GM12878 (cell line): Measurements from ENCODE around the gene CFAP74. TPM values are rescaled to one million over a fixed set of nuclear protein-coding genes. Genes with fewer than 3 reads are reported as not detected.

Source experiments
- ATAC-seq: fragments of 200-7000 bp; cut with Tn5 transposase; 3 replicates; pipeline ENCODE4 v1.9.1; 2020; ENCODE audit warnings: mild to moderate bottlenecking, moderate library complexity
- BruUV-seq: library from RNA; stranded (reverse); fragments of 400-500 nt; replicated peaks from 2 replicates; lab custom pipeline; 2021; lab: Mats Ljungman, UMichigan
- CTCF ChIA-PET: fragments of 300-600 bp; sonication (Branson Sonifier 250); formaldehyde crosslinking; extraction: SDS; loops from one replicate; lab custom pipeline; 2021; ENCODE audit warnings: inconsistent platforms; lab: Yijun Ruan, JAX
- POLR2A ChIA-PET: fragments of 350-600 bp; formaldehyde crosslinking; extraction: SDS; loops from one replicate; lab custom pipeline; 2021; ENCODE audit warnings: inconsistent platforms; lab: Charles Lee
- RAD21 ChIA-PET: fragments of 300-600 bp; sonication (Branson Sonifier 250); formaldehyde crosslinking; loops from one replicate; lab custom pipeline; 2023; ENCODE audit warnings: antibody characterized with exemption; ENCODE audit not compliant: unreplicated experiment; lab: Charles Lee
- SMC1A ChIA-PET: fragments of 300-600 bp; sonication (Branson Sonifier 250); formaldehyde crosslinking; loops from one replicate; lab custom pipeline; 2023; ENCODE audit not compliant: unreplicated experiment, uncharacterized antibody; lab: Charles Lee
- DNase-seq: peaks from one replicate; pipeline ENCODE4 v3.0.0-alpha.2; 2011; ENCODE audit warnings: low read depth, low spot score
- FAIRE-seq: peaks from 3 replicates; lab custom pipeline; 2011; peaks lifted over from hg19 to GRCh38; lab: Jason Lieb, UNC
- H2AFZ ChIP-seq: 2 replicates; pipeline ENCODE4 v1.6.0; 2011; ENCODE audit warnings: low read depth, low read length, control low read depth; ENCODE audit not compliant: control insufficient read depth
- H3K27ac ChIP-seq: 2 replicates; pipeline ENCODE4 v1.5.1; 2011; ENCODE audit warnings: control low read depth; ENCODE audit not compliant: control insufficient read depth, insufficient read depth
- H3K27me3 ChIP-seq, 2 experiments: replicated peaks in 1 of 2; 2 replicates each; pipeline versions ENCODE4 v1.6.0 to v1.6.1; 2011; ENCODE audit warnings: low read length in 1 of 2; ENCODE audit not compliant: control insufficient read depth in 2 of 2, insufficient read depth in 2 of 2
- H3K36me3 ChIP-seq, 2 experiments: 2 replicates each; pipeline ENCODE4 v1.5.1; 2011; ENCODE audit warnings: low read length in 1 of 2; ENCODE audit not compliant: control insufficient read depth in 2 of 2, insufficient read depth in 2 of 2
- H3K4me1 ChIP-seq: 2 replicates; pipeline ENCODE4 v1.6.1; 2011; ENCODE audit warnings: mild to moderate bottlenecking, low read length, moderate library complexity, mixed read lengths; ENCODE audit not compliant: control insufficient read depth, insufficient read depth
- H3K4me2 ChIP-seq: 2 replicates; pipeline ENCODE4 v1.6.0; 2011; ENCODE audit warnings: control low read depth; ENCODE audit not compliant: control insufficient read depth, insufficient read depth
- H3K4me3 ChIP-seq: fragments of 200-600 bp; sonication (generic); 2 replicates; pipeline ENCODE4 v1.5.1; 2016
- H3K79me2 ChIP-seq: 2 replicates; pipeline ENCODE4 v1.6.0; 2011; ENCODE audit warnings: low read length; ENCODE audit not compliant: control insufficient read depth, insufficient read depth
- H3K9ac ChIP-seq: 2 replicates; pipeline ENCODE4 v1.8.0; 2011; ENCODE audit warnings: low read length, control low read depth, mixed read lengths; ENCODE audit not compliant: control insufficient read depth, insufficient read depth
- H3K9me3 ChIP-seq: replicated peaks from 3 replicates; pipeline ENCODE4 v1.5.1; 2011; ENCODE audit warnings: mild to moderate bottlenecking, low read length; ENCODE audit not compliant: control insufficient read depth, insufficient read depth
- H4K20me1 ChIP-seq: 2 replicates; pipeline ENCODE4 v1.6.0; 2011; ENCODE audit not compliant: control insufficient read depth, insufficient read depth
- BCL11A ChIP-seq: IDR thresholded peaks from 2 replicates; pipeline ENCODE4 v1.6.1; 2011; ENCODE audit warnings: low read depth, low read length
- CHD2 ChIP-seq: IDR thresholded peaks from 2 replicates; pipeline ENCODE4 v1.6.1; 2011; ENCODE audit warnings: low read depth, low read length, improper control_type of control experiment, borderline replicate concordance
- CHD4 ChIP-seq: fragments of 200-600 bp; sonication (generic); IDR thresholded peaks from 2 replicates; pipeline ENCODE4 v1.6.1; 2016; ENCODE audit warnings: mild to moderate bottlenecking
- FOXK2 ChIP-seq: fragments of 450-650 bp; IDR thresholded peaks from 2 replicates; pipeline ENCODE4 v1.6.1; 2017; ENCODE audit warnings: mild to moderate bottlenecking, moderate library complexity
- LARP7 ChIP-seq: fragments of 450-650 bp; IDR thresholded peaks from 2 replicates; pipeline ENCODE4 v1.6.1; 2017; ENCODE audit warnings: mild to moderate bottlenecking
- NRF1 ChIP-seq: conservative IDR thresholded peaks from 2 replicates; pipeline ENCODE4 v1.6.1; 2011; ENCODE audit warnings: mild to moderate bottlenecking, low read depth, low read length, improper control_type of control experiment
- PML ChIP-seq: IDR thresholded peaks from 2 replicates; pipeline ENCODE4 v1.6.1; 2012; ENCODE audit warnings: low read length, inconsistent platforms
- POLR2AphosphoS5 ChIP-seq: IDR thresholded peaks from 2 replicates; pipeline ENCODE4 v1.6.1; 2011; ENCODE audit warnings: mild to moderate bottlenecking, low read length, inconsistent platforms
- RFX5 ChIP-seq: IDR thresholded peaks from 2 replicates; pipeline ENCODE4 v1.6.1; 2011; ENCODE audit warnings: low read depth, low read length, improper control_type of control experiment
- SREBF1 ChIP-seq: IDR thresholded peaks from 2 replicates; pipeline ENCODE4 v1.6.1; 2012; ENCODE audit warnings: mild to moderate bottlenecking, low read length
- ZNF207 ChIP-seq: fragments of 450-650 bp; IDR thresholded peaks from 2 replicates; pipeline ENCODE4 v1.6.1; 2014; ENCODE audit warnings: antibody characterized with exemption, mild to moderate bottlenecking, borderline replicate concordance
- ZSCAN29 ChIP-seq: fragments of 450-650 bp; IDR thresholded peaks from 2 replicates; pipeline ENCODE4 v1.6.1; 2017; ENCODE audit warnings: mild to moderate bottlenecking, moderate library complexity
- WGBS: methylation state at CpG from one replicate; pipeline ENCODE4 v1.1.6; 2016; ENCODE audit warnings: low lambda C conversion rate; ENCODE audit not compliant: insufficient replicate concordance, insufficient coverage; ENCODE audit errors: missing lambda C conversion rate; 5-methylcytosine and 5-hydroxymethylcytosine counted together
- in situ Hi-C: fragments of 300-500 bp; cut with MboI; formaldehyde crosslinking; loops from 9 replicates; pipeline ENCODE4 v1.14.3; 2018; ENCODE audit warnings: mixed read lengths
- intact Hi-C: fragments of 100-400 bp; cut with micrococcal nuclease; formaldehyde crosslinking; loops from one replicate; pipeline ENCODE4 v1.14.2; 2022; ENCODE audit not compliant: unreplicated experiment
- polyA plus RNA-seq, 11 experiments: library from polyadenylated mRNA; depleted of rRNA in 4 of 11; unstranded in 6 of 11; stranded (reverse) in 5 of 11; fragments of >200 nt; fragmentation: Nextera tagmentation in 4 of 11; fragmentation: Illumina TruSeq in 1 of 11; extraction: Ambion mirVana in 4 of 11; extraction: Trizol in 1 of 11; gene quantifications; 1 replicate in 1 of 11; 2 replicates in 10 of 11; pipeline versions ENCODE4 v1.2.1 to v1.2.3, GENCODE V29; 2011 to 2016; ENCODE audit warnings: inconsistent platforms in 2 of 11, missing spikeins in 2 of 11, low read depth in 1 of 11
- total RNA-seq, 4 experiments: library from RNA; depleted of rRNA in 3 of 4; stranded (reverse); fragments of >200 nt in 3 of 4; fragmentation: Illumina TruSeq in 1 of 4; extraction: Trizol in 1 of 4; gene quantifications; 2 replicates each; pipeline versions ENCODE4 v1.2.1 to v1.2.3, GENCODE V29; 2013 to 2021
- TF ChIP-seq, protein P1 (sequence below): fragments of 150-350 bp; IDR thresholded peaks from 2 replicates; pipeline ENCODE4 v1.6.1; 2016; ENCODE audit warnings: low read depth, low read length
- TF ChIP-seq, protein P2 (sequence below): IDR thresholded peaks from 2 replicates; pipeline ENCODE4 v1.6.1; 2011; ENCODE audit warnings: low read depth, mild to moderate bottlenecking, low read length, moderate library complexity, borderline replicate concordance; ENCODE audit errors: extremely low read depth
- TF ChIP-seq, protein P3 (sequence below): IDR thresholded peaks from 2 replicates; pipeline ENCODE4 v1.6.1; 2012; ENCODE audit warnings: low read depth, low read length, improper control_type of control experiment
- TF ChIP-seq, protein P4 (sequence below), 3 experiments: IDR thresholded peaks in 2 of 3; conservative IDR thresholded peaks in 1 of 3; 2 replicates each; pipeline ENCODE4 v1.5.1; 2011; ENCODE audit warnings: low read depth in 3 of 3, low read length in 3 of 3, mild to moderate bottlenecking in 3 of 3, control low read depth in 2 of 3, moderate library complexity in 2 of 3, inconsistent platforms in 1 of 3, mixed read lengths in 1 of 3; ENCODE audit not compliant: control insufficient read depth in 2 of 3, insufficient read depth in 1 of 3; ENCODE audit errors: extremely low read depth in 1 of 3

Gene CFAP74
- total and polyA plus RNA-seq, 10 of the 15 experiments (the other 5 are each of a cell fraction or from before 2014, with no cell fraction given), result 0.01 TPM; not detected in 9

DNA sequence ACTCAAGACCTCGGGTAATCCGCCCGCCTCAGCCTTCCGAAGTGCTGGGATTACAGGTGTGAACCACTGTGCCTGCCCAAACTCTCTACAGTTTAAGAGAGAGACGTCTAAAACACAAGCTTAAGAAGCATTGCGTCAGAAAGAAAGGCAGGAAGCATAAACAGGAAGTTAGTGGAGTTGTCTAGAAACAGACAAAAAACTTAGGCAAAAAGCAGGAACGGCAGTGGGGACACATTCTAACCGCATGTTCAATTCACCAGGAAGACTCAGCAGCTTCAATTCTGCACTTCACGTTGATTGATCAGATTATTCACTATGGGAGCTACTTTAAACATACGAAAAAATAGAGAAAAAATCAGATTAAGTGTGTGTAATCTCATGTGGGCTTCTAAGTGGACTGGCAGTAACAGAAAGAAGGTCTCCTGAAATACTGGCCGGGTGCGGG is 7.4 kb downstream of the CFAP74 start (continued):
- no peak for TF ChIP-seq PML
- TF ChIP-seq, protein P1, sequence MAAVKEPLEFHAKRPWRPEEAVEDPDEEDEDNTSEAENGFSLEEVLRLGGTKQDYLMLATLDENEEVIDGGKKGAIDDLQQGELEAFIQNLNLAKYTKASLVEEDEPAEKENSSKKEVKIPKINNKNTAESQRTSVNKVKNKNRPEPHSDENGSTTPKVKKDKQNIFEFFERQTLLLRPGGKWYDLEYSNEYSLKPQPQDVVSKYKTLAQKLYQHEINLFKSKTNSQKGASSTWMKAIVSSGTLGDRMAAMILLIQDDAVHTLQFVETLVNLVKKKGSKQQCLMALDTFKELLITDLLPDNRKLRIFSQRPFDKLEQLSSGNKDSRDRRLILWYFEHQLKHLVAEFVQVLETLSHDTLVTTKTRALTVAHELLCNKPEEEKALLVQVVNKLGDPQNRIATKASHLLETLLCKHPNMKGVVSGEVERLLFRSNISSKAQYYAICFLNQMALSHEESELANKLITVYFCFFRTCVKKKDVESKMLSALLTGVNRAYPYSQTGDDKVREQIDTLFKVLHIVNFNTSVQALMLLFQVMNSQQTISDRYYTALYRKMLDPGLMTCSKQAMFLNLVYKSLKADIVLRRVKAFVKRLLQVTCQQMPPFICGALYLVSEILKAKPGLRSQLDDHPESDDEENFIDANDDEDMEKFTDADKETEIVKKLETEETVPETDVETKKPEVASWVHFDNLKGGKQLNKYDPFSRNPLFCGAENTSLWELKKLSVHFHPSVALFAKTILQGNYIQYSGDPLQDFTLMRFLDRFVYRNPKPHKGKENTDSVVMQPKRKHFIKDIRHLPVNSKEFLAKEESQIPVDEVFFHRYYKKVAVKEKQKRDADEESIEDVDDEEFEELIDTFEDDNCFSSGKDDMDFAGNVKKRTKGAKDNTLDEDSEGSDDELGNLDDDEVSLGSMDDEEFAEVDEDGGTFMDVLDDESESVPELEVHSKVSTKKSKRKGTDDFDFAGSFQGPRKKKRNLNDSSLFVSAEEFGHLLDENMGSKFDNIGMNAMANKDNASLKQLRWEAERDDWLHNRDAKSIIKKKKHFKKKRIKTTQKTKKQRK, result no peak

DNA sequence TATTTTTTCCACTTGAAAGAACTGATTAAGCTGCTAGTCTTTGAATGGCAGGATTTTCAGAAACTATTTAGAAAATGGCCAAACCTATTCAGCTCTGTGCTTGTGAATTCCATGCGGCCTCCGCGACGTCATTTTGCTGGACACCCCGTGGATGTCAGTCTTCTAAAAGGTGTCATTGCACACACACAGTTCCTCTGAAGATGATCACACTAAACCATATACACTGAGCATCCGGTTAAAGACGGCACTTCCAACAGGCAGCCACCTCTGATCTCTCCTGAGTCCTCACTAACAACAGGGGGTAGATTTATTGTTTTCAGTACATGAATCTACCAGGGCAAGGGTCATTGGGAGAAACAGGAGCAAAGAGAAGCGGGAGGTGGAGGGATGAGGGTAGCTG is 9.1 kb downstream of the CFAP74 start:
- SMC1A ChIA-PET, result no interaction called here
- no peak overlapping the region for H3K9ac ChIP-seq
- BruUV-seq, result no TSS peak
- 70% methylated on average over 8 of the region's 8 CpGs for WGBS
- no peaks in the 10 kb centered on the region for H3K27me3 ChIP-seq
- no peaks in the 10 kb centered on the region for H3K4me1 ChIP-seq
- POLR2A ChIA-PET, result no interaction called here
- in situ Hi-C loops, result no loop called here
- no peaks in the 10 kb centered on the region for H3K79me2 ChIP-seq
- no peak overlapping the region for H2AFZ ChIP-seq
- CTCF ChIA-PET, result interaction anchor here (0.7 to 1.0 kb wide), 2 partner anchors 11 to 34 kb away, joined by 3 read pairs; no protein-coding TSS in a partner anchor
- no peak overlapping the region for H3K4me3 ChIP-seq
- intact Hi-C loops, result no loop called here
- RAD21 ChIA-PET, result no interaction called here
- DNase-seq, result no peak
- H4K20me1 ChIP-seq, result no peaks in the 10 kb centered on the region
- no peak overlapping the region for H3K27ac ChIP-seq
- H3K36me3 ChIP-seq, result no peaks in the 10 kb centered on the region
- ATAC-seq, result no peak
- no peak overlapping the region for H3K4me2 ChIP-seq
- no peaks in the 10 kb centered on the region for H3K9me3 ChIP-seq
- FAIRE-seq, result no peak
- TF ChIP-seq BCL11A, result no peak
- TF ChIP-seq SREBF1, result no peak
- no peak for TF ChIP-seq RFX5
- no peak for TF ChIP-seq LARP7
- TF ChIP-seq POLR2AphosphoS5, result no peak
- no peak for TF ChIP-seq ZSCAN29
- TF ChIP-seq, protein P2, sequence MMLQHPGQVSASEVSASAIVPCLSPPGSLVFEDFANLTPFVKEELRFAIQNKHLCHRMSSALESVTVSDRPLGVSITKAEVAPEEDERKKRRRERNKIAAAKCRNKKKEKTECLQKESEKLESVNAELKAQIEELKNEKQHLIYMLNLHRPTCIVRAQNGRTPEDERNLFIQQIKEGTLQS, result no peak
- no peak for TF ChIP-seq NRF1
- TF ChIP-seq CHD4, result no peak
- no peak for TF ChIP-seq FOXK2
- TF ChIP-seq, protein P3, sequence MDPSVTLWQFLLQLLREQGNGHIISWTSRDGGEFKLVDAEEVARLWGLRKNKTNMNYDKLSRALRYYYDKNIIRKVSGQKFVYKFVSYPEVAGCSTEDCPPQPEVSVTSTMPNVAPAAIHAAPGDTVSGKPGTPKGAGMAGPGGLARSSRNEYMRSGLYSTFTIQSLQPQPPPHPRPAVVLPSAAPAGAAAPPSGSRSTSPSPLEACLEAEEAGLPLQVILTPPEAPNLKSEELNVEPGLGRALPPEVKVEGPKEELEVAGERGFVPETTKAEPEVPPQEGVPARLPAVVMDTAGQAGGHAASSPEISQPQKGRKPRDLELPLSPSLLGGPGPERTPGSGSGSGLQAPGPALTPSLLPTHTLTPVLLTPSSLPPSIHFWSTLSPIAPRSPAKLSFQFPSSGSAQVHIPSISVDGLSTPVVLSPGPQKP, result no peak
- TF ChIP-seq CHD2, result no peak
- TF ChIP-seq, protein P4, sequence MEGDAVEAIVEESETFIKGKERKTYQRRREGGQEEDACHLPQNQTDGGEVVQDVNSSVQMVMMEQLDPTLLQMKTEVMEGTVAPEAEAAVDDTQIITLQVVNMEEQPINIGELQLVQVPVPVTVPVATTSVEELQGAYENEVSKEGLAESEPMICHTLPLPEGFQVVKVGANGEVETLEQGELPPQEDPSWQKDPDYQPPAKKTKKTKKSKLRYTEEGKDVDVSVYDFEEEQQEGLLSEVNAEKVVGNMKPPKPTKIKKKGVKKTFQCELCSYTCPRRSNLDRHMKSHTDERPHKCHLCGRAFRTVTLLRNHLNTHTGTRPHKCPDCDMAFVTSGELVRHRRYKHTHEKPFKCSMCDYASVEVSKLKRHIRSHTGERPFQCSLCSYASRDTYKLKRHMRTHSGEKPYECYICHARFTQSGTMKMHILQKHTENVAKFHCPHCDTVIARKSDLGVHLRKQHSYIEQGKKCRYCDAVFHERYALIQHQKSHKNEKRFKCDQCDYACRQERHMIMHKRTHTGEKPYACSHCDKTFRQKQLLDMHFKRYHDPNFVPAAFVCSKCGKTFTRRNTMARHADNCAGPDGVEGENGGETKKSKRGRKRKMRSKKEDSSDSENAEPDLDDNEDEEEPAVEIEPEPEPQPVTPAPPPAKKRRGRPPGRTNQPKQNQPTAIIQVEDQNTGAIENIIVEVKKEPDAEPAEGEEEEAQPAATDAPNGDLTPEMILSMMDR (IDR thresholded peaks at IDR 0.05 in 2 of 3, conservative IDR thresholded peaks at IDR 0.05 in 1 of 3; ENCODE audit: control insufficient read depth in 2 of 3, extremely low read depth in 1 of 3, insufficient read depth in 1 of 3, low read depth in 3 of 3, low read length in 3 of 3), result no peak
- no peak for TF ChIP-seq ZNF207
